Spleen (tissue), 11 donors: Measurements from ENCODE around the gene CD84. TPM values are rescaled to one million over a fixed set of nuclear protein-coding genes. Genes with fewer than 3 reads are reported as not detected.

ENCODE experiments used
- DNase-seq: peaks from one replicate; pipeline ENCODE4 v3.0.0-alpha.2; 2020
- H3K27ac ChIP-seq, 8 donors: fragments of 200-600 bp; sonication (generic) in 7 of 8; 1 replicate in 4 of 8; 2 replicates in 4 of 8; pipeline versions ENCODE4 v1.5.0 to v1.8.0; 2016 to 2021; ENCODE audit warnings: inconsistent platforms in 4 of 8, mild to moderate bottlenecking in 4 of 8, moderate library complexity in 1 of 8
- H3K27me3 ChIP-seq, 7 donors: fragments of 200-600 bp; sonication (generic) in 6 of 7; replicated peaks in 1 of 7; 1 replicate in 4 of 7; 2 replicates in 3 of 7; pipeline versions ENCODE4 v1.5.0 to v1.8.0; 2016 to 2021; ENCODE audit warnings: inconsistent platforms in 3 of 7, mild to moderate bottlenecking in 1 of 7
- H3K36me3 ChIP-seq, 6 donors: fragments of 200-600 bp; sonication (generic) in 5 of 6; 1 replicate in 4 of 6; 2 replicates in 2 of 6; pipeline versions ENCODE4 v1.5.0 to v1.8.0; 2016 to 2021; ENCODE audit warnings: inconsistent platforms in 2 of 6
- H3K4me1 ChIP-seq, 6 donors: fragments of 200-600 bp; sonication (generic) in 5 of 6; 1 replicate in 3 of 6; 2 replicates in 3 of 6; pipeline versions ENCODE4 v1.5.0 to v1.8.0; 2016 to 2021; ENCODE audit warnings: inconsistent platforms in 3 of 6
- H3K4me3 ChIP-seq, 8 donors: fragments of 200-600 bp; sonication (generic) in 7 of 8; 1 replicate in 4 of 8; 2 replicates in 4 of 8; pipeline versions ENCODE4 v1.5.0 to v1.8.0; 2016 to 2021; ENCODE audit warnings: inconsistent platforms in 4 of 8, mild to moderate bottlenecking in 4 of 8, moderate library complexity in 2 of 8
- H3K9me3 ChIP-seq, 8 donors: fragments of 200-600 bp; sonication (generic) in 7 of 8; 1 replicate in 4 of 8; 2 replicates in 4 of 8; pipeline versions ENCODE4 v1.5.0 to v1.8.0; 2016 to 2021; ENCODE audit warnings: inconsistent platforms in 4 of 8
- POLR2A ChIP-seq, 3 donors: fragments of 450-650 bp; IDR thresholded peaks; one replicate each; pipeline ENCODE4 v1.5.1; 2017; ENCODE audit warnings: antibody characterized with exemption in 3 of 3, mild to moderate bottlenecking in 1 of 3
- POLR2AphosphoS5 ChIP-seq, 3 donors: sonication (generic); formaldehyde crosslinking; IDR thresholded peaks; one replicate each; pipeline ENCODE4 v1.5.1; 2017; ENCODE audit warnings: antibody characterized with exemption in 3 of 3
- WGBS, 5 donors: extraction: QIAGEN DNeasy Blood & Tissue Kit in 3 of 5; methylation state at CpG; one replicate each; pipeline versions ENCODE4 v1.1.5 to v1.1.7; 2013 to 2018; 5-methylcytosine and 5-hydroxymethylcytosine counted together
- intact Hi-C: fragments of 100-400 bp; cut with DNase I; formaldehyde crosslinking; loops from one replicate; pipeline ENCODE4 v1.15.0; 2023; ENCODE audit warnings: low total_unique reads
- polyA plus RNA-seq, 3 donors: library from polyadenylated mRNA; stranded (reverse); fragments of 200-250 nt; gene quantifications; one replicate each; pipeline ENCODE4 v1.2.1, GENCODE V29; 2013
- total RNA-seq, 7 donors: library from RNA; depleted of rRNA in 3 of 7; stranded (reverse); fragments of >200 nt in 3 of 7; fragmentation: NEBNext Ultra II Directional in 4 of 7; extraction: Animal tissue kit (Norgen Biotek cat#: 25700) in 4 of 7; gene quantifications; one replicate each; pipeline versions ENCODE4 v1.1.0 to v1.2.1, GENCODE V29; 2016 to 2021
- TF ChIP-seq, protein P1 (sequence below), 11 experiments: fragments of 200-600 bp in 7 of 11; fragments of 450-650 bp in 4 of 11; sonication (generic) in 4 of 11; IDR thresholded peaks in 8 of 11; conservative IDR thresholded peaks in 3 of 11; 1 replicate in 7 of 11; 2 replicates in 4 of 11; pipeline versions ENCODE4 v1.4.0 to v1.8.0; 2016 to 2021; ENCODE audit warnings: antibody characterized with exemption in 11 of 11, inconsistent platforms in 4 of 11, mild to moderate bottlenecking in 1 of 11
- donor health status: healthy with polysubstance abuse.
- donor health status: DM: no; HTN: no; CAD: no; lungs with moderate emphysema.
- donor health status: DM: no; HTN: no; CAD: no.
- donor health status: Bipolar disorder and iron deficiency.
- donor health status: healthy.
- donor health status: DM: no; HTN: no; CAD: no.
- donor health status: DM: yes; HTN: yes; CAD: no.

Gene CD84
- total and polyA plus RNA-seq, 10 donors, result 4.7 to 76.1 (median 60.0) TPM

DNA sequence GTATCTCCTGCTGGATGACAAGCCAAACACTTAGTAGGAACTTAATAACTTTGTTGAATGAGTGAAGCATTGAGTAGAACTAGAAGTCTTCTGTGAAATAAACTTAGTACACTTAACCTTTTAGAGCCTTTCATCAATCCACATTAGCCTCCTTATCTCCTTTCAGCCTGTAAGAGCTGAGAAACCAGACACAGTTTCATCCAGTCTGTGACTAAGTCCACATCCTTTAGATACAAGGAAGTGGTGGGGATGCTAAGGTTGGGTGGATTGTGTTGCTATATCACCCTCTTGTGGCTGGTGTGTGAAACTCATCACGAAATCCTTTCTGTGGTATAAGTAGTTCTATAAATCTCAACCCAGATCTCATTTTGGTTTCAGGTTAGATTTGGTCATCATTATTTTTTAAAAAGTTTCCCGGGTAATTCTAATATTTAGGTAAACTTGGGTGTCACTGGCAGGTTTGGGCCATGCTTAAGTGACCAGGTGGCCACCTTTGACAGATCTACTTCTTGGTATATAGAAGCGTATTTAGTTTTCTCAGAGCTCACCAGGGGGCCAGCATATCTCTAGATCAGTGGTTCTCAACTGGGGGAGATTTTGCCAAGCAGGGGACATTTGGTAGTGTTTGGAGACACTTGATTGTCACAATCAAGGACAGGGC, 27.8 kb upstream of the CD84 start:
- H3K4me1 ChIP-seq, result peaks cover 0 to 60% (median 16%) of the 10 kb centered on the region in 6 donors
- 31 to 38% (median 34%) methylated on average over 3 of the region's 3 CpGs for WGBS, 5 donors
- no peak for DNase-seq
- intact Hi-C loops, result loop anchor here (2.0 kb wide), 1 partner anchor 178 kb away; no protein-coding TSS in a partner anchor
- no peaks in the 10 kb centered on the region for H3K27me3 ChIP-seq
- no peak for TF ChIP-seq POLR2A (IDR thresholded peaks at IDR 0.05)
- TF ChIP-seq POLR2AphosphoS5 (IDR thresholded peaks at IDR 0.05), result peak in 1 of 3 donors; percentile 71
- TF ChIP-seq, protein P1, sequence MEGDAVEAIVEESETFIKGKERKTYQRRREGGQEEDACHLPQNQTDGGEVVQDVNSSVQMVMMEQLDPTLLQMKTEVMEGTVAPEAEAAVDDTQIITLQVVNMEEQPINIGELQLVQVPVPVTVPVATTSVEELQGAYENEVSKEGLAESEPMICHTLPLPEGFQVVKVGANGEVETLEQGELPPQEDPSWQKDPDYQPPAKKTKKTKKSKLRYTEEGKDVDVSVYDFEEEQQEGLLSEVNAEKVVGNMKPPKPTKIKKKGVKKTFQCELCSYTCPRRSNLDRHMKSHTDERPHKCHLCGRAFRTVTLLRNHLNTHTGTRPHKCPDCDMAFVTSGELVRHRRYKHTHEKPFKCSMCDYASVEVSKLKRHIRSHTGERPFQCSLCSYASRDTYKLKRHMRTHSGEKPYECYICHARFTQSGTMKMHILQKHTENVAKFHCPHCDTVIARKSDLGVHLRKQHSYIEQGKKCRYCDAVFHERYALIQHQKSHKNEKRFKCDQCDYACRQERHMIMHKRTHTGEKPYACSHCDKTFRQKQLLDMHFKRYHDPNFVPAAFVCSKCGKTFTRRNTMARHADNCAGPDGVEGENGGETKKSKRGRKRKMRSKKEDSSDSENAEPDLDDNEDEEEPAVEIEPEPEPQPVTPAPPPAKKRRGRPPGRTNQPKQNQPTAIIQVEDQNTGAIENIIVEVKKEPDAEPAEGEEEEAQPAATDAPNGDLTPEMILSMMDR (IDR thresholded peaks at IDR 0.05 in 8 of 11, conservative IDR thresholded peaks at IDR 0.05 in 3 of 11), result peak; percentile 65 to 86 (median 84)
- H3K9me3 ChIP-seq, result peaks cover 0 to 26% (median 8%) of the 10 kb centered on the region in 8 donors
- H3K27ac ChIP-seq, result peak overlapping the region in 6 of 8 donors; percentile 8 to 57 (median 37)
- H3K36me3 ChIP-seq, result peaks cover 0 to 36% (median 0%) of the 10 kb centered on the region in 6 donors
- H3K4me3 ChIP-seq, result no peak overlapping the region

DNA sequence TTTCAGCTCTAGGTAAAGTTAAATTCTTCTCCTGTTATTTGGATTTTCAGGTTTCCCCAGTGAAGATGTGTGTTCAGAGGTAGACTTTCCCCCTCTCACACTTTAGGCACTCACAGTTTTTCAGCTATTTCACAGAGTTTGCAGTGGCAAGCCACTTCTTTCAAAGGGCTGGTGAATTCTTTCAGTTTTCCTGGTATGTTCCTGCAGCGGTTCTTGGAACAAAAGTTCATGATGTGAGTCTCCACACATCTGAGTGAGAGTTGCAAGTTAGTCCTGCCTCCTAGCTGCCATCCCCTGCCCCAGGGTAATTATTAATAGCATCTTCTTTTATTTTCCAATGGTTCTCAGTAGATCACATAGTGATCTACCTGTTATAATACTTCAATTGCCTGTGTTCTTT, 27.3 kb upstream of the CD84 start:
- TF ChIP-seq, protein P1 (IDR thresholded peaks at IDR 0.05 in 8 of 11, conservative IDR thresholded peaks at IDR 0.05 in 3 of 11), result no peak
- TF ChIP-seq POLR2AphosphoS5 (IDR thresholded peaks at IDR 0.05) (no peak), POLR2A (IDR thresholded peaks at IDR 0.05) (no peak)
- Histone ChIP-seq H3K4me1 (peaks cover 0 to 60% (median 16%) of the 10 kb centered on the region in 6 donors), H3K27ac (peak overlapping the region in 6 of 8 donors; percentile 8 to 57 (median 37)), H3K4me3 (no peak overlapping the region), H3K9me3 (peaks cover 0 to 31% (median 11%) of the 10 kb centered on the region in 8 donors), H3K36me3 (peaks cover 0 to 31% (median 0%) of the 10 kb centered on the region in 6 donors), H3K27me3 (no peaks in the 10 kb centered on the region)
- intact Hi-C loops, result loop anchor here (2.0 kb wide), 1 partner anchor 178 kb away; no protein-coding TSS in a partner anchor
- 64 to 88% (median 87%) methylated on average over 1 of the region's 1 CpG for WGBS, 5 donors
- no peak for DNase-seq

DNA sequence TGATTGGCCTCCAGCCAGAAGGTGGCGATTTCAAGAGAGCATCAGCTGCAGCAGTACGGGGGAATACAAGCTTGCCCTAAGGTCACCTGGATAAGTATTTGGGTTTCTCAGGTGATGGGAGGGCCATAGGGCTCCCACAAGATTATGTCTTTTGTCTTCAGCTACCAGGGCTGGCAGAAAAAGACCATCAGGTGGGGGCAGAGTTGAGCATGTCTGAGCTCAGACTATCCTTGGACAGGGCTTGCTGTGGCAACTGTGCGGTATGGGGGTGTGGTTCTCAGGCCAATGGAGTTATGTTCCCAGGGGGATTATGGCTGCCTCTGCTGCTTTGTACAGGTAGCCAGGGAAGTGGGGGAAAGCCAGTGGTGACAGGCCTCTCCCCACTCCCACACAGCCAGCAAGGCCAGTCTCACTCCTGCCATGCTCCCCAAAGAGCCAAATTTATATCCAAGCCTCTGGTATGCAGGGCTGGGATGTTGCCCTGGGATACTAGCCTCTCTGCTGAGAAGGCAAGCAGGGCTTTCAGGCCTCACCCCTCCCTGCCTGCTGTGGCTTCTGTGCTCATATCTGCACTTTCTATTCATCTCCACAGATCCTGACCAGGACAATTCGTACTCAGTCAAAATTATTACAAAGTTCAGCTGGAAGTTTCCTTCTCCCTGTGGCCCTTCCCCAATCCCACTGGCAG, 26.6 kb upstream of the CD84 start:
- peaks cover 0 to 58% (median 16%) of the 10 kb centered on the region in 6 donors for H3K4me1 ChIP-seq
- no peak for TF ChIP-seq POLR2A (IDR thresholded peaks at IDR 0.05)
- TF ChIP-seq, protein P1 (IDR thresholded peaks at IDR 0.05 in 8 of 11, conservative IDR thresholded peaks at IDR 0.05 in 3 of 11), result no peak
- TF ChIP-seq POLR2AphosphoS5 (IDR thresholded peaks at IDR 0.05), result no peak
- peaks cover 0 to 38% (median 18%) of the 10 kb centered on the region in 8 donors for H3K9me3 ChIP-seq
- no peak for DNase-seq
- no peaks in the 10 kb centered on the region for H3K27me3 ChIP-seq
- no peak overlapping the region for H3K4me3 ChIP-seq
- 63 to 91% (median 82%) methylated on average over 1 to 4 of the region's 4 CpGs for WGBS, 5 donors
- H3K27ac ChIP-seq, result peak overlapping the region in 4 of 8 donors; percentile 27 to 57 (median 48)
- H3K36me3 ChIP-seq, result peaks cover 0 to 24% (median 0%) of the 10 kb centered on the region in 6 donors
- intact Hi-C loops, result loop anchor here (2.0 kb wide), 1 partner anchor 177 kb away; no protein-coding TSS in a partner anchor

GRCh38 chr1:160605205-160605604, 25.9 kb upstream of the CD84 start:
- DNase-seq, result no peak
- TF ChIP-seq POLR2AphosphoS5 (IDR thresholded peaks at IDR 0.05) (no peak), POLR2A (IDR thresholded peaks at IDR 0.05) (no peak)
- TF ChIP-seq, protein P1 (IDR thresholded peaks at IDR 0.05 in 8 of 11, conservative IDR thresholded peaks at IDR 0.05 in 3 of 11), result no peak

More at GRCh38 chr1:160605205-160605604, 25.9 kb upstream of the CD84 start:
- Histone ChIP-seq H3K36me3 (peaks cover 0 to 16% (median 0%) of the 10 kb centered on the region in 6 donors), H3K9me3 (peaks cover 0 to 45% (median 25%) of the 10 kb centered on the region in 8 donors), H3K4me1 (peaks cover 0 to 51% (median 16%) of the 10 kb centered on the region in 6 donors), H3K27me3 (no peaks in the 10 kb centered on the region), H3K4me3 (no peak overlapping the region), H3K27ac (no peak overlapping the region)
- WGBS, 5 donors, result 87 to 100% (median 95%) methylated on average over 2 of the region's 2 CpGs
- intact Hi-C loops, result no loop called here
